PC-9 (cell line): ENCODE measurements around the gene VAMP4. TPM values are rescaled to one million over a fixed set of nuclear protein-coding genes. Genes with fewer than 3 reads are reported as not detected.

Experiments used
- BruUV-seq: library from RNA; stranded (reverse); fragments of 400-500 nt; replicated peaks from 2 replicates; lab custom pipeline; 2021; lab: Mats Ljungman, UMichigan
- CTCF ChIA-PET: fragments of 300-600 bp; sonication (Branson Sonifier 250); formaldehyde crosslinking; loops from one replicate; lab custom pipeline; 2022; ENCODE audit warnings: antibody characterized with exemption; lab: Charles Lee
- POLR2A ChIA-PET: fragments of 300-600 bp; sonication (Branson Sonifier 250); formaldehyde crosslinking; loops from one replicate; lab custom pipeline; 2022; ENCODE audit warnings: antibody characterized with exemption; ENCODE audit not compliant: unreplicated experiment; lab: Charles Lee
- DNase-seq, 2 experiments: peaks; one replicate each; pipeline versions ENCODE4 v3.0.0 to v3.0.0-alpha.2; 2015 to 2022; ENCODE audit warnings: mixed read lengths in 1 of 2
- H2AFZ ChIP-seq: fragments of 200-600 bp; sonication (generic); 2 replicates; pipeline ENCODE4 v1.8.1; 2017; ENCODE audit warnings: antibody characterized with exemption
- H3F3A ChIP-seq: fragments of 200-600 bp; sonication (generic); 2 replicates; pipeline ENCODE4 v1.8.1; 2017; ENCODE audit warnings: antibody characterized with exemption, mild to moderate bottlenecking, low read depth; ENCODE audit not compliant: insufficient read depth
- H3K27ac ChIP-seq: fragments of 200-600 bp; sonication (generic); 2 replicates; pipeline ENCODE4 v1.6.1; 2016; ENCODE audit warnings: mixed run types
- H3K27me3 ChIP-seq: fragments of 200-600 bp; sonication (generic); 2 replicates; pipeline ENCODE4 v1.6.1; 2016; ENCODE audit warnings: low read depth, mixed run types; ENCODE audit not compliant: insufficient read depth
- H3K36me3 ChIP-seq: fragments of 200-600 bp; sonication (generic); 2 replicates; pipeline ENCODE4 v1.6.1; 2016; ENCODE audit warnings: low read depth, mixed run types
- H3K4me1 ChIP-seq: fragments of 200-600 bp; sonication (generic); replicated peaks from 2 replicates; pipeline ENCODE4 v1.6.1; 2016; ENCODE audit warnings: mixed run types; ENCODE audit not compliant: insufficient read depth
- H3K4me2 ChIP-seq: fragments of 200-600 bp; sonication (generic); 2 replicates; pipeline ENCODE4 v1.6.1; 2017; ENCODE audit warnings: mixed run types
- H3K4me3 ChIP-seq: fragments of 200-600 bp; sonication (generic); 2 replicates; pipeline ENCODE4 v1.6.1; 2016; ENCODE audit warnings: mixed run types
- H3K79me2 ChIP-seq: fragments of 200-600 bp; sonication (generic); 2 replicates; pipeline ENCODE4 v1.6.1; 2017; ENCODE audit warnings: low read depth, mixed run types
- H3K9me2 ChIP-seq: fragments of 200-600 bp; sonication (generic); 2 replicates; pipeline ENCODE4 v1.8.1; 2017; ENCODE audit warnings: mild to moderate bottlenecking; ENCODE audit not compliant: insufficient read depth
- H3K9me3 ChIP-seq: fragments of 200-600 bp; sonication (generic); 2 replicates; pipeline ENCODE4 v1.8.1; 2016; ENCODE audit warnings: low read depth; ENCODE audit not compliant: insufficient read depth
- H4K20me1 ChIP-seq: fragments of 200-600 bp; sonication (generic); 2 replicates; pipeline ENCODE4 v1.8.1; 2017; ENCODE audit not compliant: insufficient read depth
- EZH2 ChIP-seq: fragments of 200-600 bp; sonication (generic); IDR thresholded peaks from 2 replicates; pipeline ENCODE4 v1.8.0; 2017; ENCODE audit warnings: antibody characterized with exemption, low read depth
- intact Hi-C: fragments of 100-400 bp; cut with micrococcal nuclease; formaldehyde crosslinking; loops from one replicate; pipeline ENCODE4 v1.10.0; 2022; ENCODE audit not compliant: unreplicated experiment
- total RNA-seq: library from RNA; stranded (reverse); gene quantifications from 2 replicates; pipeline ENCODE4 v1.2.3, GENCODE V29; 2021
- TF ChIP-seq, protein P1 (sequence below): fragments of 200-600 bp; sonication (generic); conservative IDR thresholded peaks from 2 replicates; pipeline ENCODE4 v1.6.1; 2017; ENCODE audit warnings: mixed run types, antibody characterized with exemption, mild to moderate bottlenecking, moderate library complexity

VAMP4 gene
- total RNA-seq, 1 experiment from 2014 or later, result 9.8 TPM

DNA sequence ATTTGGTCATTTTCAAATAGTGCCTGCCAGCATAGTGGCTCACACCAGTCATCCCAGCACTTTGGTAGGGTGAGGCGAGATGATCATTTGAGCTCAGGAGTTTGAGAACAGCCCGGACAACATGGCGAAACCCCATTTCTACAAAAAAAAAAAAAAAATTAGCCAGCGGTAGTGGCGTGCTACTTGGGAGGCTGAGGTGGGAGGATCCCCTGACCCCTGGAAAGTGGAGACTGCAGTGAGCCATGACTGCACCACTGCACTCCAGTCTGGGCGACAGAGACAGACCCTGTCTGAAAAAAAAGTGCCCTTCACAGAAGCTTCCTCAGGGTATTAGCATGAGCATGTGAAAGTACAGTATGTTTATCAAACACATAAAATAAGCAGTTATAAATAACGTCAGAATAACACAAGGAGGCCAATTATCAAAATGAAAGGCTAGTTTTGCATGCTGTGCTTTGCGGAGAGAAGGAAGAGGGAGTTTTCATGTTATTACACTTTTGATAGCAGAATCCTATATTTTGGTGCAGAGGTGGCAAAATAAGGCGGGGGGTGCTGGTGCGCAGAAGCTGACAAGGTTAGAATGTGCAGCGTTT, 38.8 kb upstream of the VAMP4 start:
- no peak for DNase-seq
- intact Hi-C loops, result loop anchor here (1.0 to 5.0 kb wide), 2 partner anchors 38 to 133 kb away; partner anchors contain the start of gene VAMP4
- no peak for TF ChIP-seq EZH2
- TF ChIP-seq, protein P1, sequence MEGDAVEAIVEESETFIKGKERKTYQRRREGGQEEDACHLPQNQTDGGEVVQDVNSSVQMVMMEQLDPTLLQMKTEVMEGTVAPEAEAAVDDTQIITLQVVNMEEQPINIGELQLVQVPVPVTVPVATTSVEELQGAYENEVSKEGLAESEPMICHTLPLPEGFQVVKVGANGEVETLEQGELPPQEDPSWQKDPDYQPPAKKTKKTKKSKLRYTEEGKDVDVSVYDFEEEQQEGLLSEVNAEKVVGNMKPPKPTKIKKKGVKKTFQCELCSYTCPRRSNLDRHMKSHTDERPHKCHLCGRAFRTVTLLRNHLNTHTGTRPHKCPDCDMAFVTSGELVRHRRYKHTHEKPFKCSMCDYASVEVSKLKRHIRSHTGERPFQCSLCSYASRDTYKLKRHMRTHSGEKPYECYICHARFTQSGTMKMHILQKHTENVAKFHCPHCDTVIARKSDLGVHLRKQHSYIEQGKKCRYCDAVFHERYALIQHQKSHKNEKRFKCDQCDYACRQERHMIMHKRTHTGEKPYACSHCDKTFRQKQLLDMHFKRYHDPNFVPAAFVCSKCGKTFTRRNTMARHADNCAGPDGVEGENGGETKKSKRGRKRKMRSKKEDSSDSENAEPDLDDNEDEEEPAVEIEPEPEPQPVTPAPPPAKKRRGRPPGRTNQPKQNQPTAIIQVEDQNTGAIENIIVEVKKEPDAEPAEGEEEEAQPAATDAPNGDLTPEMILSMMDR, result no peak
- no peaks in the 10 kb centered on the region for H3K9me2 ChIP-seq
- H3K79me2 ChIP-seq, result peaks cover 40% of the 10 kb centered on the region
- peak overlapping the region; percentile 64 for H3K4me3 ChIP-seq
- H4K20me1 ChIP-seq, result peaks cover 6% of the 10 kb centered on the region; the same call in 1 of the 2 replicates
- POLR2A ChIA-PET, result interaction anchor here (0.6 kb wide), 1 partner anchor 32 kb away, joined by 5 read pairs; no protein-coding TSS in a partner anchor
- peaks cover 4% of the 10 kb centered on the region; the same call in 1 of the 2 replicates for H3K36me3 ChIP-seq
- H3K27ac ChIP-seq, result peak overlapping the region; percentile 72
- H3K27me3 ChIP-seq, result no peaks in the 10 kb centered on the region
- CTCF ChIA-PET, result interaction anchor here (0.6 kb wide), 1 partner anchor 137 kb away, joined by 5 read pairs; no protein-coding TSS in a partner anchor
- H3K4me2 ChIP-seq, result peak overlapping the region; percentile 85
- H3F3A ChIP-seq, result peaks cover 16% of the 10 kb centered on the region; the same call in 1 of the 2 replicates
- H3K4me1 ChIP-seq, result peaks cover 22% of the 10 kb centered on the region
- no peaks in the 10 kb centered on the region for H3K9me3 ChIP-seq
- TSS peak; percentile 99 for BruUV-seq
- H2AFZ ChIP-seq, result peak overlapping the region; percentile 98

DNA sequence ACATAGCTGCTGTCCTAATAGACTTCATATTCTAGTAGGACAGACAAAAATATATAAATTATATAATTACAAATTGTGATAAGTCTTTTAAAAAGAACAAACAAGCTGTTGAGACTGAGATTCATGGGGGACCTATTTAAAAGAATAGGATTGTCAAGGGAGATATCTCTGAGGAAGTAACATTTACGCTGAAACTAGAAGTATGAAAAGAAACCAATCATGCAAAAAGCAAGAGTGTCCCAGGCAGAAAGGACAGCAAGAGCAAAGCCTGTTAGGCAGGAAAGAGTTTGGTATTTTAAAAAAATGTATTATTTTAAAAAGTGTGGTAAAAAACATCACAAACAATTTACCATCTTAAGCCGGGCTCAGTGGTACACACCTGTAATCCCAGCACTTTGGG, 30.4 kb upstream of the VAMP4 start:
- no peaks in the 10 kb centered on the region for H3F3A ChIP-seq
- no peaks in the 10 kb centered on the region for H3K9me2 ChIP-seq
- no peak overlapping the region for H2AFZ ChIP-seq
- H3K4me1 ChIP-seq, result no peaks in the 10 kb centered on the region
- TF ChIP-seq EZH2, result no peak
- TF ChIP-seq, protein P1, result no peak
- ChIA-PET CTCF (no interaction called here), POLR2A (no interaction called here)
- H3K27me3 ChIP-seq, result no peaks in the 10 kb centered on the region
- H3K9me3 ChIP-seq, result no peaks in the 10 kb centered on the region
- no peak overlapping the region for H3K4me3 ChIP-seq
- no peak overlapping the region for H3K27ac ChIP-seq
- no TSS peak for BruUV-seq
- no peaks in the 10 kb centered on the region for H3K36me3 ChIP-seq
- no peak for DNase-seq
- no peak overlapping the region for H3K4me2 ChIP-seq
- no peaks in the 10 kb centered on the region for H3K79me2 ChIP-seq
- H4K20me1 ChIP-seq, result no peaks in the 10 kb centered on the region
- intact Hi-C loops, result no loop called here

GRCh38 chr1:171769754-171770153, 27.9 kb upstream of the VAMP4 start:
- H3K79me2 ChIP-seq, result no peaks in the 10 kb centered on the region
- ChIA-PET CTCF (no interaction called here), POLR2A (no interaction called here)
- H3K4me1 ChIP-seq, result no peaks in the 10 kb centered on the region
- no peaks in the 10 kb centered on the region for H3K36me3 ChIP-seq
- no peaks in the 10 kb centered on the region for H4K20me1 ChIP-seq
- H3F3A ChIP-seq, result no peaks in the 10 kb centered on the region
- H3K9me2 ChIP-seq, result no peaks in the 10 kb centered on the region
- no TSS peak for BruUV-seq
- no peak for DNase-seq
- no peaks in the 10 kb centered on the region for H3K9me3 ChIP-seq
- H3K27me3 ChIP-seq, result no peaks in the 10 kb centered on the region
- TF ChIP-seq EZH2, result no peak
- TF ChIP-seq, protein P1, result no peak
- H3K4me3 ChIP-seq, result no peak overlapping the region
- H3K27ac ChIP-seq, result no peak overlapping the region
- H2AFZ ChIP-seq, result no peak overlapping the region
- no peak overlapping the region for H3K4me2 ChIP-seq
- intact Hi-C loops, result no loop called here
